WI38 (cell line): Measurements from ENCODE around the gene RUSC2.
"Not testable (repeated sequence)": the region's sequence is repeated elsewhere in the genome, so short reads cannot be mapped to it uniquely, and the experiment has no call there.

Experiments
- H3K4me3 ChIP-seq: 2 replicates; pipeline ENCODE4 v1.5.1; 2011; ENCODE audit warnings: low read depth, mild to moderate bottlenecking, control low read depth, low read length
- TF ChIP-seq, protein P1 (sequence below): IDR thresholded peaks from 2 replicates; pipeline ENCODE4 v1.5.1; 2012; ENCODE audit warnings: low read depth, mild to moderate bottlenecking, control low read depth, low read length

The RUSC2 gene

DNA sequence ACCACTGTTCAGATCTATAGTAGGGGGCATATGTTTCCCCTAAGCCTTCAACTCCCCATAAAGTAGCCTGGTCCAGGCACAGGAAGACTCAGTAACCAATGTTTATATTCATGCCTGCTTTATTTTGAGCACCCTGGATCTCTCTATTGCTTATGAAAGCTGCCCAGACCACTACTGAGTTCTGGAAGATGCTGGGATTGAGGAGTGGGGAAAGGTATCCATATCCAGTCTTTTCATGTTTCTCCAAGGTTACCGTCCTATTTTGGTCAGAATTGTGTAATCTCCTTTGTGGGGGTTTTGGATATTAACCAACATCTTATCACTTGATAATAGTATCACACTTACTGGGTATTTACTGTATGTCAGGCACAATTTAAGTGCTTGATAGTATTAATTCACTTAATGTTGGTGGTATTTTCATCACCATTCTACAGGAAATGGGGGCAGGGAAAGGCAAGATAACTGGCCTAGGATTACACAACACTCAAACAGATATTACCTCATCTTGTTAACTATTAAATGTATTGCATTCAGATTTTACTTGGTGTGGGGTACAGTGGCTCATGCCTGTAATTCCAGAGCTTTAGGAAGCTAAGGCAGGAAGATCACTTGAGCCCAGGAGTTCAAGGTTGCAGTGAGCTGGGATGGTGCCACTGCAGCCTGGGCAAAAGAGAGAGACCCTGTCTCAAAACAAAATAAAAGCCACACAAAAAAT is 36.3 kb downstream of the RUSC2 start:
- TF ChIP-seq, protein P1, sequence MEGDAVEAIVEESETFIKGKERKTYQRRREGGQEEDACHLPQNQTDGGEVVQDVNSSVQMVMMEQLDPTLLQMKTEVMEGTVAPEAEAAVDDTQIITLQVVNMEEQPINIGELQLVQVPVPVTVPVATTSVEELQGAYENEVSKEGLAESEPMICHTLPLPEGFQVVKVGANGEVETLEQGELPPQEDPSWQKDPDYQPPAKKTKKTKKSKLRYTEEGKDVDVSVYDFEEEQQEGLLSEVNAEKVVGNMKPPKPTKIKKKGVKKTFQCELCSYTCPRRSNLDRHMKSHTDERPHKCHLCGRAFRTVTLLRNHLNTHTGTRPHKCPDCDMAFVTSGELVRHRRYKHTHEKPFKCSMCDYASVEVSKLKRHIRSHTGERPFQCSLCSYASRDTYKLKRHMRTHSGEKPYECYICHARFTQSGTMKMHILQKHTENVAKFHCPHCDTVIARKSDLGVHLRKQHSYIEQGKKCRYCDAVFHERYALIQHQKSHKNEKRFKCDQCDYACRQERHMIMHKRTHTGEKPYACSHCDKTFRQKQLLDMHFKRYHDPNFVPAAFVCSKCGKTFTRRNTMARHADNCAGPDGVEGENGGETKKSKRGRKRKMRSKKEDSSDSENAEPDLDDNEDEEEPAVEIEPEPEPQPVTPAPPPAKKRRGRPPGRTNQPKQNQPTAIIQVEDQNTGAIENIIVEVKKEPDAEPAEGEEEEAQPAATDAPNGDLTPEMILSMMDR: no peak
- H3K4me3 ChIP-seq: no peak overlapping the region

DNA sequence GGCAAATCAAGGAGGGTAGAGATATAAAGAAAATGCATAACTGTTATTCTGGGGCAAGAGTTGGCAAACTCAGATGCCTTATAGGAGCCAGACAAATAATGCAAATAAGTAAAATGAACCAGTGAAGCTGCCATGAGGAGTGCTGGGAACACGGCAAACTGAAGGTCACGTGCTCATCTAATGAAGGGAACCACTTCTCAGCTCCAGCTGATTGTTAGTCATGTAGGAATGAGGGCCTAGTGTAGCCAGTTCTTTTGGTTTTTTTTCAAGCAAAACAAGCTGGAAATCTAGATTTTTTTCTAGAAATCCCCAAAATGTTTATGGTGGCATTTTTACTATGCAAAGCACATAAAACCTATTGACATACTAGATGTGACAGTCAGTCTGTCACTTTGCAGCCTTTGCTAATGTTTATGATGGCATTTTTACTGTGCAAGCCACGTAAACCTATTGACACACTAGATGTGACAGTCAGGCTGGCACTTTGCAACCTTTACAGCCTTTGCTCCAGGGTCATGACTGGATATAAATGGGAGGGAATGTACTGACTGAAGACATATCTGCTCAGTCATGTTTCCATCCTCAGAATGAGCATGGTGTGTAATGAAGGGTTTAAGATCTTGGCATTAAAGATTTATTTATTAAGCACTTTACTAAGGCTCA is 39.4 kb downstream of the RUSC2 start:
- TF ChIP-seq, protein P1: no peak
- no peak overlapping the region for H3K4me3 ChIP-seq

DNA sequence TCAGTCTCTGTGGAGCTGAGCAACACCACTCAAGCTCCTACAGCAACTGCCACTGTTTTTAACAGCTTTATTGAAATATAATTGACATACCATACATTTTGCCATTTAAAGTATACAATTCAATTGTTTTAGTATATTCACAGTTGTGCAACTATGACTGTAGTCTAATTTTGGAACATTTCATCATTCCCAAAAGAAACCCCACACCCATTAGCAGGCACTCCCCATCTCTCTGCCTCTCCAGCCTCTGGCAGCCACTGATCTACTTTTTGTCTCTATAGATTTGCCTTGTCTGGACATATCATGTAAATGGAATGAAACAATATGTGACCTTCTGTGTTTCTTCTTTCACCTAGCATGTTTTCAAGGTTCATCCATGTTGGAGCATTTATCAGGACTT is 43.5 kb downstream of the RUSC2 start:
- H3K4me3 ChIP-seq: no peak overlapping the region
- TF ChIP-seq, protein P1: no peak

DNA sequence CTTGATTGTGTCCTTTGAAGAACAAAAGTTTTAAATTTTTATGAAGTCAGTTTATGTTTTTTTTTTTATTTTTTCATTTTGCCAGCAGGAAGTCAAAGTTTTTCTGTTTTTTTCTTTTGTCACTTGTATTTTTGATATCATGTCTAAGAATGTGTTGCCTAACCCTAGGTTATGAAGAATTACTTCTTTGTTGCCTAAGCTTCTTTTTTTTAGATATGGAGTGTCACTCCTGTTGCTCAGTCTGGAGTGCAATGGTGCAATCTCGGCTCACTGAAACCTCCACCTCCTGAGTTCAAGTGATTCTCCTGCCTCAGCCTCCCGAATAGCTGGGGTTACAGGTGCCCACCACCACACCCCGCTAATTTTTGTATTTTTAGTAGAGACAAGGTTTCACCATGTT is 45.0 kb downstream of the RUSC2 start:
- H3K4me3 ChIP-seq: not testable (repeated sequence)

DNA sequence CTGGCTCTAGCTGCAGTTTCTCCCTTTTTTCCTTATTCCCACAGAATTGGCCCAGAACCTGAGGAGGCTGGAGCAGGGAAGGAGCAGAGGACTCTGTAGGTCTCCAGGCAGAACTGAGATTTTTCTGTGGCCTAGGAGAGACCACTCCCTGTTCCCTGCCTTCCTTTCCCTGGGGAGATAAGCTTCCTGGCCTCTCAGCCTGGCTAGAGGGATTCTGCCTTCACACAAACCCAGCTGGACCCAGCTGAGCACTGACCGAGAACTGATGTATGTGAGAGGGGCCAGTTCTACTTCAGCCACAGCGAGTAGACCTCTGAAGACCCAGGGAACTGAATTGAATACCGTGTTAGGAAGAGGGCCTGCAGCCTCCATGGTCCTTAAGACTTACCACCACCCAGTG is 48.0 kb downstream of the RUSC2 start:
- TF ChIP-seq, protein P1: no peak
- H3K4me3 ChIP-seq: no peak overlapping the region

DNA sequence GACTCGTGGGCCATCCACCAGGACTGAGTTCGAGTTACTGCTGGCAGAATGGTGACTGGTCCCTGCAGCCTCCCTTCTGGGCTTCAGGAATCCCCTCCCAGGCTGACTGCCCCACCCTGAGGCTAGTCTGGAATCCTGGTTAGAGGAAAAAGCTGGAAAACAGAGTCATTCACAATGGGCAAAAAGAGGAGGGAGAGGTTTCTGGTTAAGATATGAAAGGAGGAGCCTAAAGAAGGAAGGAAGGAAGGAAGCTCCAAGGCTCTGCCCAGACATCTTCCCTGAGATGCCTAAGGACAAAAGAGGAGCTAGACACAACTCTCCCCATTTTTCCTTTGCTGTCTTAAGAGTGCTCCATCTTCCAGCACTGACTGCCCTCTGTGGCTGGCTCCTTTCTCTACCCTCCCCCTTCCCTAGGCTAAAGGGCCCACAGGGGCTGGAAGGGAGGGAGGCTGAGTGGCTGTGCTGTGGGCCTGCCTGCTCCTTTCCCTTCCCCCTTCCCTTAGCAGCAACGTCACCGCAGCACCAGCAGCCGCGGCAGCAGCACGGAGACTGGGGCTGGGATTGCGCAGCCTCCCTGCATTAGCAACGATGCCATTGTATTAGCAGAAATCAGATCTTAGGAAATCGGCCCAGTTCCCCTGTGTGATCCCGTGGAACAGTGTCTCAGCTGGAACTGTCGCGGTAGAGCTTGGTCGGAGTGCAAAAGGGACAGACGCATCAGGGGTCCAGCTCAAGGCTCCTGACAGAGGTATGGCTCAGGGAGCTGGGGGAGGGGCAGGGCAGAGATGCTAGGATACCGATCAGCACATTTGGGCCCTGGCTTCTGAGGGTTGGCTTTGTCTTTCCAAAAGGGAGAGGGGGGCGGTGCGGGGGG is 48.7 kb downstream of the RUSC2 start:
- H3K4me3 ChIP-seq: peak overlapping the region; percentile 64
- TF ChIP-seq, protein P1: no peak
